Measurements from ENCODE around the gene ACO2.
"Not testable (repeated sequence)": the region's sequence is repeated elsewhere in the genome, so short reads cannot be mapped to it uniquely, and the experiment has no call there.

DNA sequence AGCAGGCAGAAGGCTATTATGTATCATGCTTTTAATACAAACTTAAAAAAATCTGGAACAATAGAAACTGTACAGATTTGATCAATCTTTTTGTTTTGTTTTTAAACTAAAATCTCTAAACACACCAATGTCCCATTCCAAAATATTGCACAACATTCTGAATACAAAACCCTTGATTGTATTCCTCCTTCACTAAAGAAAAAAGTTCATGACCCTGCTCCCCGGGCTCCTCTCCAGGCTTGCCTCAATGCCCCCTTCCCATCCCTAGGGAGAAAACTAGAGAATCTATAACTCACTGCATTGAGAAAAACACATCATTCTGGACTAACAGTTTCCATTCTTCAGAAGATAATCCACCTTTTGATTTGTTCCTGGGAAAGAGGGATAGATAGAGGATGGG is 35.4 kb upstream of the ACO2 start:
- not testable (repeated sequence) for TF ChIP-seq POLR2A, EP300, CTCF (IDR thresholded peaks at IDR 0.05)

Data from upper lobe of left lung (tissue), 4 donors.